ENCODE results near the gene KCNJ5.

The KCNJ5 gene

GRCh38 chr11:128884703-128885338 lies 6.3 kb upstream of the KCNJ5 start:
- Histone ChIP-seq H3K9me2 (replicated peaks; ENCODE audit: control insufficient read depth, low read length) (no peaks in the 10 kb centered on the region), H3K27me3 (ENCODE audit: control insufficient read depth, low read length) (peaks cover 45% of the 10 kb centered on the region), H3F3A (ENCODE audit: control insufficient read depth, insufficient read depth) (no peaks in the 10 kb centered on the region), H4K20me1 (ENCODE audit: control insufficient read depth, insufficient read depth, low read depth, low read length) (no peaks in the 10 kb centered on the region), H3K4me1 (ENCODE audit: control insufficient read depth, low read length) (no peaks in the 10 kb centered on the region), H3K9me3 (ENCODE audit: control insufficient read depth, insufficient read depth, low read length) (no peaks in the 10 kb centered on the region), H3K27ac (ENCODE audit: low read depth, low read length) (no peak overlapping the region), H3K4me3 (ENCODE audit: low read length) (no peak overlapping the region), H3K36me3 (ENCODE audit: control insufficient read depth, low read length) (no peaks in the 10 kb centered on the region), H3K4me2 (ENCODE audit: low read length) (no peak overlapping the region), H3K79me2 (ENCODE audit: control insufficient read depth, low read length) (no peaks in the 10 kb centered on the region)
- no peak for TF ChIP-seq EZH2phosphoT487 (IDR thresholded peaks at IDR 0.05; ENCODE audit: borderline replicate concordance, low read length)
- TF ChIP-seq, protein P1, sequence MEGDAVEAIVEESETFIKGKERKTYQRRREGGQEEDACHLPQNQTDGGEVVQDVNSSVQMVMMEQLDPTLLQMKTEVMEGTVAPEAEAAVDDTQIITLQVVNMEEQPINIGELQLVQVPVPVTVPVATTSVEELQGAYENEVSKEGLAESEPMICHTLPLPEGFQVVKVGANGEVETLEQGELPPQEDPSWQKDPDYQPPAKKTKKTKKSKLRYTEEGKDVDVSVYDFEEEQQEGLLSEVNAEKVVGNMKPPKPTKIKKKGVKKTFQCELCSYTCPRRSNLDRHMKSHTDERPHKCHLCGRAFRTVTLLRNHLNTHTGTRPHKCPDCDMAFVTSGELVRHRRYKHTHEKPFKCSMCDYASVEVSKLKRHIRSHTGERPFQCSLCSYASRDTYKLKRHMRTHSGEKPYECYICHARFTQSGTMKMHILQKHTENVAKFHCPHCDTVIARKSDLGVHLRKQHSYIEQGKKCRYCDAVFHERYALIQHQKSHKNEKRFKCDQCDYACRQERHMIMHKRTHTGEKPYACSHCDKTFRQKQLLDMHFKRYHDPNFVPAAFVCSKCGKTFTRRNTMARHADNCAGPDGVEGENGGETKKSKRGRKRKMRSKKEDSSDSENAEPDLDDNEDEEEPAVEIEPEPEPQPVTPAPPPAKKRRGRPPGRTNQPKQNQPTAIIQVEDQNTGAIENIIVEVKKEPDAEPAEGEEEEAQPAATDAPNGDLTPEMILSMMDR (IDR thresholded peaks at IDR 0.05; ENCODE audit: low read depth, low read length, poor library complexity, severe bottlenecking), result peak; percentile 73

- no peak overlapping the region for H3K4me3 ChIP-seq (ENCODE audit: low read length)
- no peaks in the 10 kb centered on the region for H3F3A ChIP-seq (ENCODE audit: control insufficient read depth, insufficient read depth)
- H3K36me3 ChIP-seq (ENCODE audit: control insufficient read depth, low read length), result no peaks in the 10 kb centered on the region
- H3K79me2 ChIP-seq (ENCODE audit: control insufficient read depth, low read length), result no peaks in the 10 kb centered on the region
- no peak overlapping the region for H3K27ac ChIP-seq (ENCODE audit: low read depth, low read length)
- TF ChIP-seq EZH2phosphoT487 (IDR thresholded peaks at IDR 0.05; ENCODE audit: borderline replicate concordance, low read length), result no peak
- TF ChIP-seq, protein P1 (IDR thresholded peaks at IDR 0.05; ENCODE audit: low read depth, low read length, poor library complexity, severe bottlenecking), result peak; percentile 54
- no peak overlapping the region for H3K4me2 ChIP-seq (ENCODE audit: low read length)
- H4K20me1 ChIP-seq (ENCODE audit: control insufficient read depth, insufficient read depth, low read depth, low read length), result no peaks in the 10 kb centered on the region
- peaks cover 47% of the 10 kb centered on the region for H3K27me3 ChIP-seq (ENCODE audit: control insufficient read depth, low read length)
- H3K4me1 ChIP-seq (ENCODE audit: control insufficient read depth, low read length), result no peaks in the 10 kb centered on the region
- no peaks in the 10 kb centered on the region for H3K9me3 ChIP-seq (ENCODE audit: control insufficient read depth, insufficient read depth, low read length)
- no peaks in the 10 kb centered on the region for H3K9me2 ChIP-seq (replicated peaks; ENCODE audit: control insufficient read depth, low read length)
Observed at GRCh38 chr11:128886406-128887124, 4.6 kb upstream of the KCNJ5 start.

DNA sequence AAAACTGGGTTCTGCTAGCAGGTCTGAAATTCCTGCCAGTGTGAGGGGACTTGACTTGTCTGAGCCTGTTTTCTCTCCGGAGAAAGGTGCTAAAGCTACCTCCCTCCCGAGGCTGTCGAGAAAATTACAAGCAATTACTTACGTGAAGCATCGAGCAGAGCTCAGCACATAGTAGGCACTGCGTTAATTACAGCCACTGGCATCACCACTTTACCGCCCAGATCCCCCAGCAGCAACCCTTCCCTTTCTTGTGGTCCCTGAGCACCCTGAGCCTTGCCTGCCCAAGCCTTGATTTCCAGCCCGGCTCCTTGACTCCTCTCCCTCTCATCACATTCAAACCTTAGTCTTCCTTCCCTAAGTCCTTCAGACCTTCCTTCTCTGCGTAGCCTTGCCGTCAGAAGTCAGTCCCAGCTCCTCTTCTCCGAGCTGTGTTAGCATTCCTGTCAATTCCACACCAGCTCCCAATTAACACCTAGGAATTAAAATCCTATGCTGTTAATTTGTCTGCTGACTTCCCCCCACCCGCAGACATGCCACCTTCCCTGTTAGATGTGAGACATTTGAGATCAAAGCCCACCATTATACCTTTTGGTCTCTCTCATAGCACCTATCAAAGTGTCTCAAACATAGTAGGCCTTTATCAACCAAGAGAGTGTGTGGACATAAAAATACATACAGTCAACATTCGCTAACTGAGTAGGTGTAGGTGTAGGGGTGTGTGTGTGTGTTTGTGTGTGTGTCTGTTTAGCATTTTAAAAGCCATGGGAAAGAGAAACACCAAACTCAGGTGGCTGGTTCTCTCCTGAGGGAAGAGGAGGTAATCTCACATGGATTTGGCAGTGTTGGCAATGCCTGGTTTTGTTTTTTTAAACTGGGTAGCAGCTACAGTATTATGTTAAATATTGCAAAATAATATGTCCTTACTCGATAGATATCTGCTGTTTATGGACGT lies 2.8 kb upstream of the KCNJ5 start:
- Histone ChIP-seq H3K4me1 (ENCODE audit: control insufficient read depth, low read length) (no peaks in the 10 kb centered on the region), H3K36me3 (ENCODE audit: control insufficient read depth, low read length) (no peaks in the 10 kb centered on the region), H3K9me2 (replicated peaks; ENCODE audit: control insufficient read depth, low read length) (no peaks in the 10 kb centered on the region), H3K4me3 (ENCODE audit: low read length) (no peak overlapping the region), H3K79me2 (ENCODE audit: control insufficient read depth, low read length) (no peaks in the 10 kb centered on the region), H4K20me1 (ENCODE audit: control insufficient read depth, insufficient read depth, low read depth, low read length) (no peaks in the 10 kb centered on the region), H3F3A (ENCODE audit: control insufficient read depth, insufficient read depth) (no peaks in the 10 kb centered on the region), H3K27me3 (ENCODE audit: control insufficient read depth, low read length) (peaks cover 43% of the 10 kb centered on the region), H3K9me3 (ENCODE audit: control insufficient read depth, insufficient read depth, low read length) (no peaks in the 10 kb centered on the region), H3K4me2 (ENCODE audit: low read length) (no peak overlapping the region), H3K27ac (ENCODE audit: low read depth, low read length) (no peak overlapping the region)
- TF ChIP-seq, protein P1 (IDR thresholded peaks at IDR 0.05; ENCODE audit: low read depth, low read length, poor library complexity, severe bottlenecking), result no peak
- TF ChIP-seq EZH2phosphoT487 (IDR thresholded peaks at IDR 0.05; ENCODE audit: borderline replicate concordance, low read length), result no peak

Measured in DOHH2 (cell line).